ENCODE data around the gene LHFPL3. TPM values are rescaled to one million over a fixed set of nuclear protein-coding genes. Genes with fewer than 3 reads are reported as not detected.

The LHFPL3 gene
- total and polyA plus RNA-seq, 2 experiments from 2014 or later = 0.24 TPM; not detected in 1

DNA sequence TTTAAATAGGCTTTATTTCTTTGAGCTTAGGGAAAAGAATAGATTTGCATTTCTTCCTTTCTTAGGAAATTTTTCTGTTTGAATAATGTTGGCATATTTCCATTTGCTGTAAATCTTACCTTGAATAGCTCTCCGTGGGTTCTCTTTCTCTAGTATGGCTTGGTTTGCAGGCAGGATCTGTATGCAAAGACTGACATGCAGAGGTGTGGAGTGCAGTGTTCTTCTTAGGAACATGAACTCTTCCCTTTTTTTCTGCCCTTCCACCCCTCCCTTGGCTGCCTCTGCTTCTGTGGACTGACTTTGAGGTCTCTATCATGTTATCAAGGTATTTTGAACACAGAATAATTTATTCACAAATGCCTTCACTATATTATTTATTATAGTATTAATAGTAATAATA lies 222.8 kb downstream of the LHFPL3 start:
- Histone ChIP-seq H3K36me3 (ENCODE audit: insufficient read depth) (no peaks in the 10 kb centered on the region), H3K27ac (ENCODE audit: low read depth) (no peak overlapping the region), H3K27me3 (ENCODE audit: insufficient read depth) (no peaks in the 10 kb centered on the region), H3K4me1 (ENCODE audit: insufficient read depth) (no peaks in the 10 kb centered on the region), H3K4me2 (no peak overlapping the region), H3F3A (replicated peaks; ENCODE audit: low read depth) (no peaks in the 10 kb centered on the region), H3K4me3 (no peak overlapping the region), H3K79me2 (replicated peaks; ENCODE audit: insufficient read depth) (no peaks in the 10 kb centered on the region), H3K9me2 (ENCODE audit: insufficient read depth) (no peaks in the 10 kb centered on the region), H2AFZ (no peak overlapping the region), H4K20me1 (replicated peaks; ENCODE audit: insufficient read depth) (no peaks in the 10 kb centered on the region)
- Mint-ChIP-seq H3K4me3 (no peak overlapping the region), H3K27ac (no peak overlapping the region), H3K36me3 (ENCODE audit: low read depth) (0 out of 3 replicates have a peak, but pooled peaks cover 3% of the 10 kb centered on the region), H3K4me1 (no peaks in the 10 kb centered on the region), H3K27me3 (ENCODE audit: insufficient read depth, low read depth, poor library complexity) (peaks cover 2% of the 10 kb centered on the region), H3K9me3 (peaks cover 14% of the 10 kb centered on the region)
- TF ChIP-seq ZNF114 (CRISPR knock-in tag; IDR thresholded peaks at IDR 0.05) (no peak), EZH2 (IDR thresholded peaks at IDR 0.05; ENCODE audit: low read depth, unreplicated experiment) (no peak), POLR2AphosphoS5 (IDR thresholded peaks at IDR 0.05; ENCODE audit: low read depth) (no peak), ZNF331 (CRISPR knock-in tag; IDR thresholded peaks at IDR 0.05; ENCODE audit: low read depth) (no peak), ZNF462 (CRISPR knock-in tag; IDR thresholded peaks at IDR 0.05) (no peak), STAT1 (IDR thresholded peaks at IDR 0.05; ENCODE audit: unreplicated experiment) (no peak), EZH2phosphoT487 (IDR thresholded peaks at IDR 0.05; ENCODE audit: unreplicated experiment) (no peak), NANOG (IDR thresholded peaks at IDR 0.05; ENCODE audit: borderline replicate concordance) (no peak), CREB1 (CRISPR knock-in tag; IDR thresholded peaks at IDR 0.05; ENCODE audit: low read depth) (no peak), JUNB (IDR thresholded peaks at IDR 0.05; ENCODE audit: unreplicated experiment) (no peak)
- TF ChIP-seq, protein P1, sequence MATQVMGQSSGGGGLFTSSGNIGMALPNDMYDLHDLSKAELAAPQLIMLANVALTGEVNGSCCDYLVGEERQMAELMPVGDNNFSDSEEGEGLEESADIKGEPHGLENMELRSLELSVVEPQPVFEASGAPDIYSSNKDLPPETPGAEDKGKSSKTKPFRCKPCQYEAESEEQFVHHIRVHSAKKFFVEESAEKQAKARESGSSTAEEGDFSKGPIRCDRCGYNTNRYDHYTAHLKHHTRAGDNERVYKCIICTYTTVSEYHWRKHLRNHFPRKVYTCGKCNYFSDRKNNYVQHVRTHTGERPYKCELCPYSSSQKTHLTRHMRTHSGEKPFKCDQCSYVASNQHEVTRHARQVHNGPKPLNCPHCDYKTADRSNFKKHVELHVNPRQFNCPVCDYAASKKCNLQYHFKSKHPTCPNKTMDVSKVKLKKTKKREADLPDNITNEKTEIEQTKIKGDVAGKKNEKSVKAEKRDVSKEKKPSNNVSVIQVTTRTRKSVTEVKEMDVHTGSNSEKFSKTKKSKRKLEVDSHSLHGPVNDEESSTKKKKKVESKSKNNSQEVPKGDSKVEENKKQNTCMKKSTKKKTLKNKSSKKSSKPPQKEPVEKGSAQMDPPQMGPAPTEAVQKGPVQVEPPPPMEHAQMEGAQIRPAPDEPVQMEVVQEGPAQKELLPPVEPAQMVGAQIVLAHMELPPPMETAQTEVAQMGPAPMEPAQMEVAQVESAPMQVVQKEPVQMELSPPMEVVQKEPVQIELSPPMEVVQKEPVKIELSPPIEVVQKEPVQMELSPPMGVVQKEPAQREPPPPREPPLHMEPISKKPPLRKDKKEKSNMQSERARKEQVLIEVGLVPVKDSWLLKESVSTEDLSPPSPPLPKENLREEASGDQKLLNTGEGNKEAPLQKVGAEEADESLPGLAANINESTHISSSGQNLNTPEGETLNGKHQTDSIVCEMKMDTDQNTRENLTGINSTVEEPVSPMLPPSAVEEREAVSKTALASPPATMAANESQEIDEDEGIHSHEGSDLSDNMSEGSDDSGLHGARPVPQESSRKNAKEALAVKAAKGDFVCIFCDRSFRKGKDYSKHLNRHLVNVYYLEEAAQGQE (IDR thresholded peaks at IDR 0.05; ENCODE audit: unreplicated experiment) = no peak
- DNase-seq (ENCODE audit: low spot score) (no peak), ATAC-seq (no peak)
